ENCODE measurements around the gene ZNF135.

The ZNF135 gene

GRCh38 chr19:58056261-58056660 is 2.8 kb upstream of the ZNF135 start:
- TF ChIP-seq, protein P1, sequence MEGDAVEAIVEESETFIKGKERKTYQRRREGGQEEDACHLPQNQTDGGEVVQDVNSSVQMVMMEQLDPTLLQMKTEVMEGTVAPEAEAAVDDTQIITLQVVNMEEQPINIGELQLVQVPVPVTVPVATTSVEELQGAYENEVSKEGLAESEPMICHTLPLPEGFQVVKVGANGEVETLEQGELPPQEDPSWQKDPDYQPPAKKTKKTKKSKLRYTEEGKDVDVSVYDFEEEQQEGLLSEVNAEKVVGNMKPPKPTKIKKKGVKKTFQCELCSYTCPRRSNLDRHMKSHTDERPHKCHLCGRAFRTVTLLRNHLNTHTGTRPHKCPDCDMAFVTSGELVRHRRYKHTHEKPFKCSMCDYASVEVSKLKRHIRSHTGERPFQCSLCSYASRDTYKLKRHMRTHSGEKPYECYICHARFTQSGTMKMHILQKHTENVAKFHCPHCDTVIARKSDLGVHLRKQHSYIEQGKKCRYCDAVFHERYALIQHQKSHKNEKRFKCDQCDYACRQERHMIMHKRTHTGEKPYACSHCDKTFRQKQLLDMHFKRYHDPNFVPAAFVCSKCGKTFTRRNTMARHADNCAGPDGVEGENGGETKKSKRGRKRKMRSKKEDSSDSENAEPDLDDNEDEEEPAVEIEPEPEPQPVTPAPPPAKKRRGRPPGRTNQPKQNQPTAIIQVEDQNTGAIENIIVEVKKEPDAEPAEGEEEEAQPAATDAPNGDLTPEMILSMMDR (IDR thresholded peaks at IDR 0.05; ENCODE audit: low read depth, low read length, missing control alignments): no peak

DNA sequence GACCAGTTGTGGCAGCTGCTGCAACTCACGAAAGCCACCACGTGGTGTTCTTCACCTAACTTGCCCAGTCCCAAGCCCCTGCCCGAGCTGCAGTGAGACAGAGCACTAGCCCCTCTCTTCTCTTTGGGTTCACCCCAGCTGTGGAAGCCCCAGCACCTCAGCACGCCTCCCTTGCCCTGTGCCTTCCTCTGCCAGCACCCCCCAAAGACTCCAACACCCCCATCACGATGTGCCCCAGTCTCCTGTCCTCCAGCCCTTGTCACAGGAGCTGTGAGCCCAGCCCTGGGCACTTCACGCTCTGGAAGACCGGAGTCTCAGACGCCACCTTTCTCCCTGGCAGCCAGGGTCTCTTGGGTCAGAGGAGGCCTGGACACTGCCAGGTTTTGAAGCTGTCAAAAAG is 2.2 kb upstream of the ZNF135 start:
- no peak for DNase-seq (ENCODE audit: extremely low read depth, low read depth)
- TF ChIP-seq, protein P1 (IDR thresholded peaks at IDR 0.05; ENCODE audit: low read depth, low read length, missing control alignments): no peak
- no peak overlapping the region for H3K4me3 ChIP-seq (replicated peaks; ENCODE audit: low read depth, low read length)

More at GRCh38 chr19:58056261-58056660, 2.8 kb upstream of the ZNF135 start:
- H3K4me3 ChIP-seq (replicated peaks; ENCODE audit: low read depth, low read length): no peak overlapping the region
- no peak for DNase-seq (ENCODE audit: extremely low read depth, low read depth)

GRCh38 chr19:58058467-58058866 is 615 bp upstream of the ZNF135 start:
- no peak overlapping the region for H3K4me3 ChIP-seq (replicated peaks; ENCODE audit: low read depth, low read length)
- TF ChIP-seq, protein P1 (IDR thresholded peaks at IDR 0.05; ENCODE audit: low read depth, low read length, missing control alignments): no peak
- no peak for DNase-seq (ENCODE audit: extremely low read depth, low read depth)

DNA sequence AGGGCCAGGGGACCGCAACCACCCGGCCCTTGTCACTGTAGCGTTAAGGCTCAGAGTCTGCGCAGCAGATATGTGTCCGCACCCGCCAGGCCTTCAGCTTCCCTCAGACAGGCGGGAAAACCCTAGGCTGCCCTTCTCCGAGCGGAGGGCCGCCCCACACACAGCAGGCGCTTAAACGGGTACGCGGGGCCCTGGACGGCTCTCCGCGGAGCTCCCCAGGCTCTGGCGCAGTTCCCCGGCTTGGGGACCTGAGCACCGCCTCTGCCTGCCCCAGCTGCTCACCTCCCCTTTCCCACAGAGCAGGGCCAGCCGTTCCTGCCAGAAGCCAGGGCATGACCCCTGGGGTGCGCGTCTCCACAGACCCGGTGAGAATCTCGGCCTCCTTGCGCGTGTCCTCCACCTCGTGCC is 593 bp downstream of the ZNF135 start:
- TF ChIP-seq, protein P1 (IDR thresholded peaks at IDR 0.05; ENCODE audit: low read depth, low read length, missing control alignments): no peak
- H3K4me3 ChIP-seq (replicated peaks; ENCODE audit: low read depth, low read length): peak overlapping the region; percentile 19; the same call in 1 of the 2 replicates
- DNase-seq (ENCODE audit: extremely low read depth, low read depth): no peak

DNA sequence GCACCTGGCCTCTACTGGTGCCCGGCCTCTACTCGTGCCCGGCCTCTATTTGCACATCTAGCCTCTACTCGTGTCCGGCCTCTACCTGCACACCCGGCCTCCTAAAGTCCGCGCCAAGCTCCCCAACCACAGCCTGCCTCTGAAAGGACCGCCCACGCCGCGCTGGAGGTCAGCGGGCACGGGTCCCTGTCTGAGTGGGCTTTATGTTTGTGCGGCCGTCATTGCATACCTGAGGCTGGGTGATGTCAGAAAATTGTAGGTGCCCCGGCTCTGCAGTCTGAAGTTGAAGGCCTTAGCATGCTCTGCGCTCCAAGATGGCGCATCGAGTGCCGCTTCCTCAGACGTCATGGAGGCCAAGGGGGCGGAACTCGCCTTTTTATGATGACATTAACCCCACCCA is 1.1 kb downstream of the ZNF135 start:
- no peak overlapping the region for H3K4me3 ChIP-seq (replicated peaks; ENCODE audit: low read depth, low read length)
- TF ChIP-seq, protein P1 (IDR thresholded peaks at IDR 0.05; ENCODE audit: low read depth, low read length, missing control alignments): no peak
- DNase-seq (ENCODE audit: extremely low read depth, low read depth): no peak

- TF ChIP-seq, protein P1 (IDR thresholded peaks at IDR 0.05; ENCODE audit: low read depth, low read length, missing control alignments): no peak
- no peak overlapping the region for H3K4me3 ChIP-seq (replicated peaks; ENCODE audit: low read depth, low read length)
- DNase-seq (ENCODE audit: extremely low read depth, low read depth): no peak
Measured at GRCh38 chr19:58063712-58064111, 4.6 kb downstream of the ZNF135 start.

- TF ChIP-seq, protein P1 (IDR thresholded peaks at IDR 0.05; ENCODE audit: low read depth, low read length, missing control alignments): no peak
- no peak overlapping the region for H3K4me3 ChIP-seq (replicated peaks; ENCODE audit: low read depth, low read length)
- DNase-seq (ENCODE audit: extremely low read depth, low read depth): no peak
Measured at GRCh38 chr19:58067240-58067912, 8.3 kb downstream of the ZNF135 start.

Measured in HFF-Myc (cell line).